ENCODE data around the gene ARHGAP36. TPM values are rescaled to one million over a fixed set of nuclear protein-coding genes. Genes with fewer than 3 reads are reported as not detected.

The ARHGAP36 gene
- not detected in 2 replicates for total RNA-seq

DNA sequence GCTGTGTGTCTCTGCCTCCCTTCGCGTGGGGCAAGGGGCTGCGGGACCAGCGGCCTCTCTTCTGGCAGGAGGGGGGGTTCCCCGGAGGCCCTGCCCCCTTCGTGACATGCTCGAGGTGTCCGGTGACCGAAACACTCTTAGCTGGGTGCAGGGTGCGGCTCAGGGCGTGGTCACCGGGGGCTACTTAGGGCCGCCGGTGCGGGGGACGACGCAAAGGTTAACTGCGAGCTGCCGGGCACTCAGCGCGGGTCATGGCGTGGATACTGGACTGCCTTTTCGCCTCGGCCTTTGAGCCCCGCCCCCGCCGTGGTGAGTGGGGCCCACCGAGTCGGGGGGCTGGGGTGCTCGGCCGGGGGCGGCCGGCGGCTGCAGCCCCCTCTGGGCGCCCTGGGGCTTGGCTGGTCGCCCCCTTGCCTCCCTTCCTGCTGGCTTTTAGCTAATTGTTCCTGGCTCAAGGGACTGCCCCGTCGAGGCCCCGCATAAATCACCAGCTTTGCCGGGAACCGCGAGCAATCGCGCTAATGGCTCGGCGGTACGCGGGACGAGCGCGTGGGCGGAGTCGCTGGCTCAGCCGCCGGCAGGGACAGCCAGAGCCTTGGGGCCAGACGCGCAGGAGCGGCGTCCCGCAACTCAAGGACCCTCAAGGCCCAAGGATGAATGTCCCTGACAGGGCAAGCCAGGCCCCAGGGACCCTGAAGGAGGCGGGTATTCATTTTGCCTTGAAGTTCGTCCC, at the start of gene ARHGAP36:
Gene ARHGAP36, plus strand, starts transcription at position 211 of the 733 bp plus-strand sequence. CDS start 23,320 bp downstream, outside the sequence.
- intact Hi-C loops (cut with micrococcal nuclease), result no loop called here

DNA sequence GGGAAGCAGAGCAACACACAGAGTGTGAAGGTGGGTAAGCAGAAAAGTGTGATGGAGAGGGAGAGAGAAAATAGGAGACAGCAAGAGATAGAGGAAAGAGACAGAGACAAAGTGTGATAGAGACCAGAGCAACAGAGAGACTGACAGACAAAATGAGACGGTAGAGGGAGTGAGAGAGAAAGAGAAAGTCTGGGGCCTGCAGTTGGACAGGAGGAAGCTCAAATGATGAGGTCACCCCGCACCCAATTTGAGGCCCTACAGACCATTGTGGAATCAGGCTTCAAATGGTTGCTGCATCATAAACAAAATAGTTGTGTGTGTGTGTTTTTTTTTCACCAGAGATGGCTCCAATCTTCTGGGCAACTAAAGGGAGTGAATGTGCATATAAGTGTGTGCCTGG, 48.0 kb upstream of the ARHGAP36 start:
- DNase-seq, result no peak
- H3K36me3 Mint-ChIP-seq (ENCODE audit: low read depth), result no peaks in the 10 kb centered on the region
- no peaks in the 10 kb centered on the region for H3K27me3 Mint-ChIP-seq
- H3K9me3 Mint-ChIP-seq, result no peaks in the 10 kb centered on the region
- no peak overlapping the region for H3K27ac Mint-ChIP-seq
- H3K4me3 Mint-ChIP-seq, result no peak overlapping the region
- intact Hi-C loops (cut with micrococcal nuclease), result no loop called here
- no peaks in the 10 kb centered on the region for H3K4me1 Mint-ChIP-seq

More for the DNA sequence above, at the start of gene ARHGAP36:
- Mint-ChIP-seq H3K27ac (no peak within 1 kb of the TSS), H3K9me3 (no peaks in the 10 kb centered on the region), H3K36me3 (ENCODE audit: low read depth) (no peaks in the 10 kb centered on the region), H3K4me3 (no peak within 1 kb of the TSS), H3K4me1 (no peaks in the 10 kb centered on the region), H3K27me3 (peaks cover 23% of the 10 kb centered on the region)
- DNase-seq, result no peak

DNA sequence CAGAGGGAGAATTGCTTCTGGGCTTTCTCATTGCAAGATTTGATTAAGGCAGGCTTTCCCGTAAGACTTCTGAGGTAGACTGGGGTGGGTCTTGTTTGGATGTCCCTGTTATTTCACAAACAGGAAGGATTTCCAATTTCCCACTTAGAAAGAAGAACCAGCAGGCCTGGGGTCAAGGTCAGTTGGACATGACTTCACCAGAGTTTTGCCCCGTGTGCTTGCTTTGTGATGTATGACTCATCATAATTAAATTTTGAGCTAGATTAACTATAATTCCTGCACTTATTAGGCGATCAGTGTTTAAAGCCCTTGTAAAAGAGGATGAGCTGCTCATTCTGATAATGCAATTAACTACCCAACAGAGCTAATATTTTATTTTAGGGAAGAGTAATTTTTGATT, 32.8 kb upstream of the ARHGAP36 start:
- intact Hi-C loops (cut with micrococcal nuclease), result no loop called here
- no peaks in the 10 kb centered on the region for H3K9me3 Mint-ChIP-seq

GRCh38 chrX:131032354-131033230, 25.6 kb upstream of the ARHGAP36 start:
- Mint-ChIP-seq H3K27me3 (peaks cover 3% of the 10 kb centered on the region), H3K36me3 (ENCODE audit: low read depth) (no peaks in the 10 kb centered on the region), H3K9me3 (no peaks in the 10 kb centered on the region), H3K4me1 (no peaks in the 10 kb centered on the region), H3K4me3 (no peak overlapping the region), H3K27ac (no peak overlapping the region)
- intact Hi-C loops (cut with micrococcal nuclease), result no loop called here
- no peak for DNase-seq

More for the DNA sequence above, 32.8 kb upstream of the ARHGAP36 start:
- no peak overlapping the region for H3K4me3 Mint-ChIP-seq
- no peak overlapping the region for H3K27ac Mint-ChIP-seq
- peaks cover 3% of the 10 kb centered on the region for H3K27me3 Mint-ChIP-seq
- no peak for DNase-seq
- H3K36me3 Mint-ChIP-seq (ENCODE audit: low read depth), result no peaks in the 10 kb centered on the region
- no peaks in the 10 kb centered on the region for H3K4me1 Mint-ChIP-seq

- Mint-ChIP-seq H3K4me1 (no peaks in the 10 kb centered on the region), H3K4me3 (no peak overlapping the region), H3K9me3 (no peaks in the 10 kb centered on the region), H3K36me3 (ENCODE audit: low read depth) (no peaks in the 10 kb centered on the region), H3K27me3 (peaks cover 3% of the 10 kb centered on the region), H3K27ac (no peak overlapping the region)
- DNase-seq, result no peak
- intact Hi-C loops (cut with micrococcal nuclease), result no loop called here
These were observed 24.1 kb upstream of the ARHGAP36 start for GRCh38 chrX:131034063-131034462.

DNA sequence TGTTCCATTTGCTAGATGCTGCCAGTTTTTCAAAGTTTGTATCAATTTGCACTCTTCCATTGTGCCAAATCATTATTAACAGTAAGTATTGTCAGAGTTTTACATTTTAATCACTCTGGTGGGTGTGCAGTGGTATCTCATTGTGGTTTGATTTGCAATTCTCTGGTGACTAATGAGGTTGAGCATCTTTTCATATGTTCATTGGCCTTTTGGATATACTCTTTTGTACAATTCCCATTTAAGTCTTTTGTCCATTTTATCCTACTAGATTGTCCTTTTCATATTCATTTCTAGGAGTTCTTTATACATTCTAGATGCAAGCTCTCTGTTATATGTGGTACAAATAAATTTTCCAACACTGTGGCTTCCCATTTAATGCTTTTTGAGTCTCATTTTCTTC, 17.4 kb upstream of the ARHGAP36 start:
- H3K27ac Mint-ChIP-seq, result no peak overlapping the region
- no peak for DNase-seq
- H3K27me3 Mint-ChIP-seq, result peaks cover 2% of the 10 kb centered on the region
- no peaks in the 10 kb centered on the region for H3K4me1 Mint-ChIP-seq
- H3K4me3 Mint-ChIP-seq, result no peak overlapping the region
- H3K9me3 Mint-ChIP-seq, result no peaks in the 10 kb centered on the region
- H3K36me3 Mint-ChIP-seq (ENCODE audit: low read depth), result no peaks in the 10 kb centered on the region
- intact Hi-C loops (cut with micrococcal nuclease), result no loop called here

- Mint-ChIP-seq H3K9me3 (no peaks in the 10 kb centered on the region), H3K27me3 (peaks cover 5% of the 10 kb centered on the region), H3K27ac (no peak overlapping the region), H3K4me3 (no peak overlapping the region), H3K36me3 (ENCODE audit: low read depth) (no peaks in the 10 kb centered on the region), H3K4me1 (no peaks in the 10 kb centered on the region)
- intact Hi-C loops (cut with micrococcal nuclease), result no loop called here
- no peak for DNase-seq
These were observed 16.5 kb upstream of the ARHGAP36 start for GRCh38 chrX:131041667-131042066.

- Mint-ChIP-seq H3K27ac (no peak overlapping the region), H3K27me3 (peaks cover 6% of the 10 kb centered on the region), H3K4me1 (no peaks in the 10 kb centered on the region), H3K36me3 (ENCODE audit: low read depth) (no peaks in the 10 kb centered on the region), H3K4me3 (no peak overlapping the region), H3K9me3 (no peaks in the 10 kb centered on the region)
- intact Hi-C loops (cut with micrococcal nuclease), result no loop called here
- DNase-seq, result no peak
These were observed 12.4 kb upstream of the ARHGAP36 start for GRCh38 chrX:131045726-131046125.

DNA sequence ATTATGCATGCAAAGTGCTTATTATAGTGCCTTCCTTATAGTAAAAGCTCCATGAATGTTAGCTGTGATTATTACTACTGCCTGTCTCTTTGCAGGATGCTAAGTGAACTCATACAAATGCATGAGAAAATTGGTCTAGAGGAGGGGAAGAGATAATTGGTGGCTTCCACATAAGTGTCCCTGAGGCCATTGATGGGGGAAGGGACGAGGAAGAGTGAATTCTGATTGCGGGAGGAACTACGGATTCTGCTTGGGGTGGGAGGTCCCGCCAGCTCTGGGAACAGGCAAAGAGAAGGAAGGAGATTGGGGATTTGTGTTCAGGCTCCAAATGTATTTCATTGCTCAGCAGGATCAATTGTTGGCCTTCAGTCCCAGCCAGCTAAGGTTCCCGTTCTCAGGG, 11.6 kb upstream of the ARHGAP36 start:
- intact Hi-C loops (cut with micrococcal nuclease), result no loop called here
- Mint-ChIP-seq H3K36me3 (ENCODE audit: low read depth) (no peaks in the 10 kb centered on the region), H3K4me3 (no peak overlapping the region), H3K27me3 (peaks cover 6% of the 10 kb centered on the region), H3K9me3 (no peaks in the 10 kb centered on the region), H3K27ac (no peak overlapping the region), H3K4me1 (no peaks in the 10 kb centered on the region)
- DNase-seq, result no peak

- no peak for DNase-seq
- Mint-ChIP-seq H3K4me3 (no peak overlapping the region), H3K4me1 (no peaks in the 10 kb centered on the region), H3K27me3 (peaks cover 6% of the 10 kb centered on the region), H3K9me3 (no peaks in the 10 kb centered on the region), H3K36me3 (ENCODE audit: low read depth) (no peaks in the 10 kb centered on the region), H3K27ac (no peak overlapping the region)
- intact Hi-C loops (cut with micrococcal nuclease), result no loop called here
These were observed 11.0 kb upstream of the ARHGAP36 start for GRCh38 chrX:131047180-131047579.

GRCh38 chrX:131053076-131053475, 5.1 kb upstream of the ARHGAP36 start:
- intact Hi-C loops (cut with micrococcal nuclease), result no loop called here
- Mint-ChIP-seq H3K27me3 (peaks cover 7% of the 10 kb centered on the region), H3K4me1 (no peaks in the 10 kb centered on the region)

DNA sequence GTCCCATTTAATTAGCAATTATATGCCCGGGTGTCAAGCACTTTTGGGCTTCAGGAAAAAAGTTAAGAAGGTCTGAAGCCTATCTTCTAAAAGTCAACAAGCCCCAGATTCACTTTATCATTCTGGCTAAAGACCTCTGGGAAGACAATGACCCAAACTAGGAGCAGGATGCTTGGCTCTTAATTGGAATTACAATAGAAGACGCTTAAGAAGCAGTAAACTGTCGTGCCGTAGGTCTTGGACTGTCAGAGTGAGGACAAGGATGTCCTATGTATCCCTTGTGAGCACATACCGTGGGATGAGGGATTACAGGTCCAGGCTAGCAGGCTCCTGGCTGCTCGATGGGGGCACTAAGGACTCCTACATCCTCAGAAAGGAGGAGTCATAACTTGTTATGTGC, 3.2 kb upstream of the ARHGAP36 start:
- Mint-ChIP-seq H3K9me3 (no peaks in the 10 kb centered on the region), H3K4me3 (no peak overlapping the region), H3K27me3 (peaks cover 18% of the 10 kb centered on the region), H3K4me1 (no peaks in the 10 kb centered on the region), H3K36me3 (ENCODE audit: low read depth) (no peaks in the 10 kb centered on the region), H3K27ac (no peak overlapping the region)
- intact Hi-C loops (cut with micrococcal nuclease), result no loop called here
- no peak for DNase-seq

More at GRCh38 chrX:131053076-131053475, 5.1 kb upstream of the ARHGAP36 start:
- Mint-ChIP-seq H3K4me3 (no peak overlapping the region), H3K36me3 (ENCODE audit: low read depth) (no peaks in the 10 kb centered on the region), H3K27ac (no peak overlapping the region), H3K9me3 (no peaks in the 10 kb centered on the region)
- DNase-seq, result no peak

GRCh38 chrX:131057706-131058105, 440 bp upstream of the ARHGAP36 start:
- Mint-ChIP-seq H3K27ac (no peak overlapping the region), H3K4me1 (no peaks in the 10 kb centered on the region), H3K4me3 (no peak overlapping the region), H3K9me3 (no peaks in the 10 kb centered on the region), H3K27me3 (peaks cover 23% of the 10 kb centered on the region), H3K36me3 (ENCODE audit: low read depth) (no peaks in the 10 kb centered on the region)
- no peak for DNase-seq
- intact Hi-C loops (cut with micrococcal nuclease), result no loop called here

DNA sequence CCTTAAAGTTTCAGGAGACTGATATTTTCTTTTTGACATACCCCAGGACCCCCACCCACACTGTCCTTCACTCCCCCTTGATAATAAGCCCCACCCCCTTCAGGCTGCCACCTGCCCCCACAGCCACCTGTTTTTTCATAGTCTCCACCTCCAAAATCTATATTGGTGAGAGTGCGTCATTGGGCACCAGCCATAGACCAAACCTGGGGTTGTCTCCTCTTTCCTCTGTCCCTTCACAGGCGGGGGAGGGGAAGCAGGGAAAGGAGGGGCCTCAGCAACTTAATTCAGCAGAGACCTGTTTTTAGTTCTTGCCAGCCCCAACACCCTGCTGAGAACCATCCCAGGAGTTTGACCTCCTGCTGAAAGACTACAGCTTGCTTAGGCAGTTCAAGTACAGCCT, 1.1 kb downstream of the ARHGAP36 start:
- Mint-ChIP-seq H3K4me1 (no peaks in the 10 kb centered on the region), H3K27ac (no peak overlapping the region), H3K36me3 (ENCODE audit: low read depth) (no peaks in the 10 kb centered on the region), H3K4me3 (no peak overlapping the region), H3K27me3 (peaks cover 28% of the 10 kb centered on the region), H3K9me3 (no peaks in the 10 kb centered on the region)
- no peak for DNase-seq
- intact Hi-C loops (cut with micrococcal nuclease), result no loop called here
